IMR-90 (cell line): Measurements from ENCODE around the gene TSPAN4. TPM values are rescaled to one million over a fixed set of nuclear protein-coding genes. Genes with fewer than 3 reads are reported as not detected.

Experiments
- ATAC-seq: fragments of 200-7000 bp; cut with Tn5 transposase; 2 replicates; pipeline ENCODE4 v1.9.1; 2020; ENCODE audit warnings: low read depth, mild to moderate bottlenecking, moderate library complexity
- BruUV-seq: library from RNA; stranded (reverse); fragments of 400-500 nt; replicated peaks from 2 replicates; lab custom pipeline; 2021; lab: Mats Ljungman, UMichigan
- CTCF ChIA-PET: fragments of 300-600 bp; formaldehyde crosslinking; extraction: SDS; loops from one replicate; lab custom pipeline; 2021; ENCODE audit warnings: antibody characterized with exemption; lab: Yijun Ruan, JAX
- POLR2A ChIA-PET: fragments of 300-600 bp; sonication (Branson Sonifier 250); formaldehyde crosslinking; loops from one replicate; lab custom pipeline; 2022; ENCODE audit warnings: antibody characterized with exemption; ENCODE audit not compliant: unreplicated experiment; lab: Charles Lee
- DNase-seq: peaks from one replicate; pipeline ENCODE4 v3.0.0; 2013
- H2AFZ ChIP-seq: replicated peaks from 2 replicates; pipeline ENCODE3; 2013; ENCODE audit warnings: low read length, mild to moderate bottlenecking; ENCODE audit not compliant: poor library complexity
- H2AK5ac ChIP-seq: 2 replicates; pipeline ENCODE4 v1.6.1; 2013; ENCODE audit warnings: low read depth, low read length, inconsistent platforms
- H2AK9ac ChIP-seq: replicated peaks from 2 replicates; pipeline ENCODE3; 2013; ENCODE audit warnings: mild to moderate bottlenecking, low read depth, low read length, moderate library complexity; ENCODE audit not compliant: poor library complexity
- H2BK120ac ChIP-seq: 2 replicates; pipeline ENCODE4 v1.6.1; 2013; ENCODE audit warnings: low read depth, low read length, inconsistent platforms
- H2BK15ac ChIP-seq: 3 replicates; pipeline ENCODE4 v1.6.1; 2013; ENCODE audit warnings: low read depth, low read length, inconsistent platforms
- H2BK20ac ChIP-seq: 2 replicates; pipeline ENCODE4 v1.6.1; 2013; ENCODE audit warnings: low read depth, mild to moderate bottlenecking, inconsistent platforms, low read length, moderate library complexity
- H2BK5ac ChIP-seq: 2 replicates; pipeline ENCODE4 v1.6.1; 2013; ENCODE audit warnings: mild to moderate bottlenecking, low read depth, low read length, inconsistent platforms; ENCODE audit not compliant: poor library complexity, severe bottlenecking
- H3K14ac ChIP-seq: replicated peaks from 2 replicates; pipeline ENCODE4 v1.6.1; 2013; ENCODE audit warnings: low read depth, low read length, inconsistent platforms
- H3K18ac ChIP-seq: 2 replicates; pipeline ENCODE4 v1.6.1; 2013; ENCODE audit warnings: low read depth, low read length, control low read depth
- H3K23ac ChIP-seq: 2 replicates; pipeline ENCODE4 v1.6.1; 2013; ENCODE audit warnings: low read depth, low read length, inconsistent platforms
- H3K27ac ChIP-seq: 2 replicates; pipeline ENCODE4 v1.5.1; 2013; ENCODE audit warnings: mild to moderate bottlenecking, control low read depth, low read length; ENCODE audit not compliant: insufficient read depth
- H3K27me3 ChIP-seq: 2 replicates; pipeline ENCODE4 v1.6.1; 2013; ENCODE audit warnings: low read length; ENCODE audit not compliant: control insufficient read depth, insufficient read depth
- H3K36me3 ChIP-seq: 2 replicates; pipeline ENCODE4 v1.6.1; 2013; ENCODE audit warnings: low read length, mixed read lengths; ENCODE audit not compliant: control insufficient read depth, insufficient read depth
- H3K4ac ChIP-seq: 2 replicates; pipeline ENCODE4 v1.6.1; 2013; ENCODE audit warnings: low read depth, low read length, inconsistent platforms
- H3K4me1 ChIP-seq: 2 replicates; pipeline ENCODE4 v1.6.1; 2013; ENCODE audit warnings: low read length, mixed read lengths; ENCODE audit not compliant: control insufficient read depth, insufficient read depth
- H3K4me2 ChIP-seq: 2 replicates; pipeline ENCODE4 v1.6.1; 2013; ENCODE audit warnings: low read depth, mild to moderate bottlenecking, control low read depth, low read length, moderate library complexity
- H3K4me3 ChIP-seq: 2 replicates; pipeline ENCODE4 v1.5.1; 2013; ENCODE audit warnings: low read depth, mild to moderate bottlenecking, control low read depth, low read length, moderate library complexity; ENCODE audit not compliant: insufficient read depth
- H3K56ac ChIP-seq: 2 replicates; pipeline ENCODE4 v1.6.1; 2013; ENCODE audit warnings: low read length, inconsistent platforms; ENCODE audit not compliant: insufficient read depth; ENCODE audit errors: extremely low read depth
- H3K79me1 ChIP-seq, 2 experiments: 2 replicates each; pipeline ENCODE4 v1.6.1; 2013; ENCODE audit warnings: low read length in 2 of 2, inconsistent platforms in 1 of 2, low read depth in 1 of 2
- H3K9ac ChIP-seq: 2 replicates; pipeline ENCODE4 v1.6.1; 2013; ENCODE audit warnings: low read depth, low read length, control low read depth
- H3K9me1 ChIP-seq: 2 replicates; pipeline ENCODE4 v1.6.1; 2013; ENCODE audit warnings: low read length, inconsistent platforms; ENCODE audit not compliant: insufficient read depth
- H3K9me3 ChIP-seq: 2 replicates; pipeline ENCODE4 v1.6.1; 2013; ENCODE audit warnings: low read length; ENCODE audit not compliant: control insufficient read depth, insufficient read depth
- H4K20me1 ChIP-seq: 2 replicates; pipeline ENCODE4 v1.6.1; 2013; ENCODE audit warnings: low read length, inconsistent platforms; ENCODE audit not compliant: insufficient read depth
- H4K5ac ChIP-seq: 2 replicates; pipeline ENCODE4 v1.6.1; 2013; ENCODE audit warnings: mild to moderate bottlenecking, low read depth, low read length, control low read depth
- H4K8ac ChIP-seq, 2 experiments: 2 replicates each; pipeline ENCODE4 v1.6.1; 2013; ENCODE audit warnings: low read depth in 2 of 2, low read length in 2 of 2, control low read depth in 1 of 2, inconsistent platforms in 1 of 2
- H4K91ac ChIP-seq: 2 replicates; pipeline ENCODE4 v1.6.1; 2013; ENCODE audit warnings: low read depth, low read length, inconsistent platforms; ENCODE audit not compliant: insufficient read depth
- BHLHE40 ChIP-seq: fragments of 150-350 bp; IDR thresholded peaks from 2 replicates; pipeline ENCODE4 v1.6.1; 2016; ENCODE audit warnings: mild to moderate bottlenecking, low read depth, low read length
- CEBPB ChIP-seq: IDR thresholded peaks from 2 replicates; pipeline ENCODE4 v1.6.1; 2012; ENCODE audit warnings: low read depth, low read length, improper control_type of control experiment
- CHD1 ChIP-seq: IDR thresholded peaks from 2 replicates; pipeline ENCODE4 v1.6.1; 2012; ENCODE audit warnings: low read depth, low read length, improper control_type of control experiment
- ELK1 ChIP-seq: fragments of 150-350 bp; IDR thresholded peaks from 2 replicates; pipeline ENCODE4 v1.6.1; 2016; ENCODE audit warnings: low read depth, mild to moderate bottlenecking, low read length, moderate library complexity, borderline replicate concordance
- FOS ChIP-seq: fragments of 150-350 bp; IDR thresholded peaks from 2 replicates; pipeline ENCODE4 v1.6.1; 2016; ENCODE audit warnings: low read depth, low read length
- MAFK ChIP-seq: IDR thresholded peaks from 2 replicates; pipeline ENCODE4 v1.6.1; 2012; ENCODE audit warnings: low read depth, low read length, improper control_type of control experiment
- MAZ ChIP-seq: IDR thresholded peaks from 2 replicates; pipeline ENCODE4 v1.6.1; 2012; ENCODE audit warnings: low read depth, mild to moderate bottlenecking, low read length, improper control_type of control experiment, moderate library complexity, borderline replicate concordance
- MXI1 ChIP-seq: IDR thresholded peaks from 2 replicates; pipeline ENCODE4 v1.6.1; 2012; ENCODE audit warnings: low read depth, mild to moderate bottlenecking, low read length, moderate library complexity, borderline replicate concordance
- POLR2A ChIP-seq: IDR thresholded peaks from 2 replicates; pipeline ENCODE4 v1.6.1; 2012; ENCODE audit warnings: mild to moderate bottlenecking, low read depth, low read length
- RAD21 ChIP-seq: IDR thresholded peaks from 2 replicates; pipeline ENCODE4 v1.6.1; 2012; ENCODE audit warnings: low read length, improper control_type of control experiment
- USF2 ChIP-seq: fragments of 150-350 bp; IDR thresholded peaks from 2 replicates; pipeline ENCODE4 v1.6.1; 2017; ENCODE audit warnings: mild to moderate bottlenecking, antibody characterized with exemption, low read length, low read depth
- WGBS, 2 experiments: methylation state at CpG; one replicate each; pipeline versions ENCODE4 v1.1.5 to v1.1.7; 2013; ENCODE audit warnings: missing lambda C conversion rate in 2 of 2; ENCODE audit not compliant: insufficient read length in 1 of 2; ENCODE audit errors: extremely low coverage in 2 of 2; 5-methylcytosine and 5-hydroxymethylcytosine counted together
- dilution Hi-C: fragments of 300-500 bp; cut with HindIII; formaldehyde crosslinking; loops from one replicate; pipeline ENCODE4 v1.14.3; 2018; ENCODE audit warnings: low sequenced_read_pairs; ENCODE audit not compliant: unreplicated experiment
- in situ Hi-C: fragments of 300-500 bp; cut with MboI; formaldehyde crosslinking; loops from 3 replicates; pipeline ENCODE4 v1.14.3; 2019; ENCODE audit warnings: low sequenced_read_pairs, inconsistent platforms, mixed read lengths
- intact Hi-C: fragments of 100-400 bp; cut with micrococcal nuclease; formaldehyde crosslinking; loops from 2 replicates; pipeline ENCODE4 v1.10.0; 2022
- polyA plus RNA-seq, 3 experiments: library from polyadenylated mRNA; depleted of rRNA; stranded (reverse); fragments of >200 nt; gene quantifications; 2 replicates each; pipeline ENCODE4 v1.2.3, GENCODE V29; 2012; ENCODE audit warnings: low replicate concordance in 1 of 3
- total RNA-seq: library from RNA; depleted of rRNA; stranded (reverse); fragments of >200 nt; gene quantifications from 2 replicates; pipeline ENCODE4 v1.2.3, GENCODE V29; 2012

The TSPAN4 gene
- total and polyA plus RNA-seq, 2 of the 4 experiments (the other 2 are of a cell fraction) = 161 to 293 TPM

- no peak for ATAC-seq
- no peak overlapping the region for H4K8ac ChIP-seq
- no peak overlapping the region for H2BK15ac ChIP-seq
Observed at GRCh38 chr11:907668-908067, 65.0 kb downstream of the TSPAN4 start.

More at GRCh38 chr11:907668-908067, 65.0 kb downstream of the TSPAN4 start:
- Histone ChIP-seq H2AK9ac (no peak overlapping the region), H3K9me3 (no peaks in the 10 kb centered on the region), H3K18ac (no peak overlapping the region), H3K36me3 (peaks cover 16% of the 10 kb centered on the region), H3K56ac (no peak overlapping the region), H3K14ac (no peak overlapping the region), H2BK120ac (no peak overlapping the region), H3K27ac (no peak overlapping the region), H4K5ac (no peak overlapping the region), H2BK20ac (no peak overlapping the region), H2AFZ (no peak overlapping the region), H3K4ac (no peak overlapping the region), H3K4me2 (no peak overlapping the region), H3K27me3 (no peaks in the 10 kb centered on the region), H3K9me1 (0 out of 2 replicates have a peak, but pooled peaks cover 11% of the 10 kb centered on the region), H3K79me1 (peaks cover 9 to 57% of the 10 kb centered on the region in 2 experiments), H2AK5ac (no peak overlapping the region), H3K4me3 (no peak overlapping the region), H3K23ac (no peak overlapping the region), H3K4me1 (peaks cover 7% of the 10 kb centered on the region; the same call in 1 of the 2 replicates), H4K20me1 (no peaks in the 10 kb centered on the region; the same call in none of the 2 replicates), H2BK5ac (no peak overlapping the region), H4K91ac (no peak overlapping the region), H3K9ac (no peak overlapping the region)
- no CpG with 5 or more reads among the region's 2 CpGs for WGBS, 2 experiments
- ChIA-PET POLR2A (no interaction called here), CTCF (no interaction called here)
- intact Hi-C loops (no loop called here), dilution Hi-C loops (no loop called here), in situ Hi-C loops (no loop called here)
- no TSS peak for BruUV-seq
- TF ChIP-seq MAZ (no peak), CEBPB (no peak), MXI1 (no peak), USF2 (no peak), ELK1 (no peak), MAFK (no peak), RAD21 (no peak), BHLHE40 (no peak), CHD1 (no peak), FOS (no peak), POLR2A (no peak)
- no peak for DNase-seq
